ENCODE data around the gene ZNF211. TPM values are rescaled to one million over a fixed set of nuclear protein-coding genes. Genes with fewer than 3 reads are reported as not detected.

ZNF211 gene
- total and polyA plus RNA-seq, 9 of the 15 experiments (the other 6 are each of a cell fraction or from before 2014, with no cell fraction given) = 1.3 to 11.6 (median 4.5) TPM

- TF ChIP-seq, protein P1, sequence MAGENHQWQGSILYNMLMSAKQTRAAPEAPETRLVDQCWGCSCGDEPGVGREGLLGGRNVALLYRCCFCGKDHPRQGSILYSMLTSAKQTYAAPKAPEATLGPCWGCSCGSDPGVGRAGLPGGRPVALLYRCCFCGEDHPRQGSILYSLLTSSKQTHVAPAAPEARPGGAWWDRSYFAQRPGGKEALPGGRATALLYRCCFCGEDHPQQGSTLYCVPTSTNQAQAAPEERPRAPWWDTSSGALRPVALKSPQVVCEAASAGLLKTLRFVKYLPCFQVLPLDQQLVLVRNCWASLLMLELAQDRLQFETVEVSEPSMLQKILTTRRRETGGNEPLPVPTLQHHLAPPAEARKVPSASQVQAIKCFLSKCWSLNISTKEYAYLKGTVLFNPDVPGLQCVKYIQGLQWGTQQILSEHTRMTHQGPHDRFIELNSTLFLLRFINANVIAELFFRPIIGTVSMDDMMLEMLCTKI (IDR thresholded peaks at IDR 0.05; ENCODE audit: partially characterized antibody) = no peak
- TF ChIP-seq YBX1 (IDR thresholded peaks at IDR 0.05) (no peak), ZNF668 (CRISPR knock-in tag; IDR thresholded peaks at IDR 0.05) (no peak), NFRKB (IDR thresholded peaks at IDR 0.05; ENCODE audit: low read depth) (no peak), ZNF175 (CRISPR knock-in tag; IDR thresholded peaks at IDR 0.05; ENCODE audit: low read depth) (no peak), BCOR (IDR thresholded peaks at IDR 0.05) (no peak), ZFP91 (CRISPR knock-in tag; IDR thresholded peaks at IDR 0.05) (no peak), MAFK (IDR thresholded peaks at IDR 0.05; ENCODE audit: low read length) (no peak), PHB (CRISPR knock-in tag; IDR thresholded peaks at IDR 0.05) (no peak), CHCHD3 (CRISPR knock-in tag; IDR thresholded peaks at IDR 0.05) (no peak), STAG1 (CRISPR knock-in tag; IDR thresholded peaks at IDR 0.05; ENCODE audit: borderline replicate concordance) (no peak), TRIM24 (IDR thresholded peaks at IDR 0.05) (no peak), ZNF696 (CRISPR knock-in tag; conservative IDR thresholded peaks at IDR 0.05) (no peak), OTX1 (CRISPR knock-in tag; IDR thresholded peaks at IDR 0.05) (no peak), ZNF584 (CRISPR knock-in tag; IDR thresholded peaks at IDR 0.05; ENCODE audit: low read depth) (no peak), ZNF124 (CRISPR knock-in tag; IDR thresholded peaks at IDR 0.05) (no peak), PTBP1 (IDR thresholded peaks at IDR 0.05; ENCODE audit: low read depth, low read length) (no peak), HMGN3 (IDR thresholded peaks at IDR 0.05; ENCODE audit: borderline replicate concordance, extremely low read depth, insufficient read length, low read depth, low read length) (no peak), TCF7L2 (IDR thresholded peaks at IDR 0.05; ENCODE audit: low read depth, low read length) (no peak), RFX1 (IDR thresholded peaks at IDR 0.05) (no peak)
- TF ChIP-seq, protein P2, sequence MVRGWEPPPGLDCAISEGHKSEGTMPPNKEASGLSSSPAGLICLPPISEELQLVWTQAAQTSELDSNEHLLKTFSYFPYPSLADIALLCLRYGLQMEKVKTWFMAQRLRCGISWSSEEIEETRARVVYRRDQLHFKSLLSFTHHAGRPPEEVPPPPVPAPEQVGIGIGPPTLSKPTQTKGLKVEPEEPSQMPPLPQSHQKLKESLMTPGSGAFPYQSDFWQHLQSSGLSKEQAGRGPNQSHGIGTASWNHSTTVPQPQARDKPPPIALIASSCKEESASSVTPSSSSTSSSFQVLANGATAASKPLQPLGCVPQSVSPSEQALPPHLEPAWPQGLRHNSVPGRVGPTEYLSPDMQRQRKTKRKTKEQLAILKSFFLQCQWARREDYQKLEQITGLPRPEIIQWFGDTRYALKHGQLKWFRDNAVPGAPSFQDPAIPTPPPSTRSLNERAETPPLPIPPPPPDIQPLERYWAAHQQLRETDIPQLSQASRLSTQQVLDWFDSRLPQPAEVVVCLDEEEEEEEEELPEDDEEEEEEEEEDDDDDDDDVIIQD (CRISPR knock-in tag; IDR thresholded peaks at IDR 0.05) = no peak
- TF ChIP-seq, protein P3, sequence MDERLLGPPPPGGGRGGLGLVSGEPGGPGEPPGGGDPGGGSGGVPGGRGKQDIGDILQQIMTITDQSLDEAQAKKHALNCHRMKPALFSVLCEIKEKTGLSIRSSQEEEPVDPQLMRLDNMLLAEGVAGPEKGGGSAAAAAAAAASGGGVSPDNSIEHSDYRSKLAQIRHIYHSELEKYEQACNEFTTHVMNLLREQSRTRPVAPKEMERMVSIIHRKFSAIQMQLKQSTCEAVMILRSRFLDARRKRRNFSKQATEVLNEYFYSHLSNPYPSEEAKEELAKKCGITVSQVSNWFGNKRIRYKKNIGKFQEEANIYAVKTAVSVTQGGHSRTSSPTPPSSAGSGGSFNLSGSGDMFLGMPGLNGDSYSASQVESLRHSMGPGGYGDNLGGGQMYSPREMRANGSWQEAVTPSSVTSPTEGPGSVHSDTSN (CRISPR knock-in tag; IDR thresholded peaks at IDR 0.05; ENCODE audit: low read depth) = no peak
- TF ChIP-seq, protein P3 (tag; conservative IDR thresholded peaks at IDR 0.05; ENCODE audit: low read depth) = no peak
Observed at GRCh38 chr19:57599761-57600383, 33.1 kb upstream of the ZNF211 start, which contains the start of gene ZNF530 (continued).

Measured in K562 (cell line).